HG03108 (cell line): ENCODE results near the gene AGR2.
"Not testable (repeated sequence)": the region's sequence is repeated elsewhere in the genome, so short reads cannot be mapped to it uniquely, and the experiment has no call there.

Experiments
- ATAC-seq: cut with Tn5 transposase; IDR thresholded peaks from one replicate; pipeline ENCODE4 v1.9.1; 2021; ENCODE audit warnings: moderate library complexity; ENCODE audit not compliant: unreplicated experiment

The AGR2 gene

DNA sequence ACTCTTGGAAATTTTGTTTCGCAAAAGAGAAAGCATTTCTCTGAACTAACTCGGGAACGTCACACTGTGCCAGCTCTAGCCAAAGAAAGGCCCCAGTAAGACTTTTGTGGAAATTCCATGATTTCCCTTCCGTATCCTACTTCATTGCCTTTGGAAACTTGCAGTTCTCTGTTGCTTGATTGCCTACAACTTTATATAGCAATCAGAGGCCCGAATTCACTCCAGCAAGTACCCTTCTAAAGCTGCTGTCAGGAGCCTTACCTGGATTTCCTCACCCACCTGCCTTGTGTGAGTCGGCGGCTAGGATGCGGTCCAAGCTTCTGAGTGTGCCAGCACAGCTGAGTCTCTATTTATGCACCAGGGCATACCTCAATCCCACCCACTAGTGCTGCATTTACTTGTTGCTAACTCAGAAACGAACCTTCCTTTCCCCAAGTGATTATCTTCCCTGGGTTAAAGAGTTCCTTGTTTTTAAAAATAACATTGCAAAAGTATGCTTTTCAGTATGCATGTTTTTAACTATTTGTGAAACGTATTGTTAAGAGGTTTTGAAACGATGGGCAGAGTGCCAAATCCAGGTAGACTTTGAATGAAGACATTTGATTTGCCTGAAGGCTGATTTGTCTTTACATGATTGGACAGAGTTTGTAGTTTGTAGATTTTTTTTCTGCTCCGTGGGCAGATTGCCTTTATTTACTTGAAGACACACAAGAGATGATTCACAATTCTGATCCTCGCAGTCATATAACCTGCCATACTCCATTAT, at the start of gene AGR2:
AGR2 (minus strand) TSS at position 326 of the 766 bp plus-strand sequence. CDS start 3,203 bp downstream, outside the sequence.
- no peak for ATAC-seq

DNA sequence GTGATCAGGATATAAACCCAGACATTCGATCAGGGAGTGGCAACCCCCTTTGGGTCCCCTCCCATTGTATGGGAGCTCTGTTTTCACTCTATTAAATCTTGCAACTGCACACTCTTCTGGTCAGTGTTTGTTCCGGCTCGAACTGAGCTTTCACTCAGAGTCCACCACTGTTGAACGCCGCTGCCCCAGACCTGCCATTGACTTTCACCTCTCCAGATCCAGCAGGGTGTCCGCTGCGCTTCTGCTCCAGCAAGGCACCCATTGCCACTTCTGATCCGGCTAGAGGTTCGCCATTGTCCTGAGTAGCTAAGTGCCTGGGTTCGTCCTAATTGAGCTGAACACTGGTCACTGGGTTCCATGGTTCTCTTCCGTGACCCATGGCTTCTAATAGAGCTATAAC, 48.4 kb upstream of the AGR2 start:
- ATAC-seq = not testable (repeated sequence)

DNA sequence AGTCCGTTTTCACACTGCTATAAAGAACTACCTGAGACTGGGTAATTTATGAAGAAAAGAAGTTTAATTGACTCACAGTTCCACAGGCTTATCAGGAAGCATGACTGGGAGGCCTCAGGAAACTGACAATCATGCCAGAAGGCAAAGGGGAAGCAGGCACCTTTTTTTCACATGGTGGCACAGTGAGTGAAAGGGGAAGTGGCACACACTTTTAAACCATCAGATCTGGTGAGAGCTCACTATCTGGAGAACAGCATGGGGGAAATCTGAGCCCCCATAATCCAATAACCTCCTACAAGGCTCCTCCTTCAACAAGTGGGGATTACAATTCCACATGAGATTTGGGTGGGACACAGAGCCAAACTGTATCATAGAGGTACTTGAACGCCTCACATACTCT, 47.0 kb upstream of the AGR2 start:
- ATAC-seq = no peak

DNA sequence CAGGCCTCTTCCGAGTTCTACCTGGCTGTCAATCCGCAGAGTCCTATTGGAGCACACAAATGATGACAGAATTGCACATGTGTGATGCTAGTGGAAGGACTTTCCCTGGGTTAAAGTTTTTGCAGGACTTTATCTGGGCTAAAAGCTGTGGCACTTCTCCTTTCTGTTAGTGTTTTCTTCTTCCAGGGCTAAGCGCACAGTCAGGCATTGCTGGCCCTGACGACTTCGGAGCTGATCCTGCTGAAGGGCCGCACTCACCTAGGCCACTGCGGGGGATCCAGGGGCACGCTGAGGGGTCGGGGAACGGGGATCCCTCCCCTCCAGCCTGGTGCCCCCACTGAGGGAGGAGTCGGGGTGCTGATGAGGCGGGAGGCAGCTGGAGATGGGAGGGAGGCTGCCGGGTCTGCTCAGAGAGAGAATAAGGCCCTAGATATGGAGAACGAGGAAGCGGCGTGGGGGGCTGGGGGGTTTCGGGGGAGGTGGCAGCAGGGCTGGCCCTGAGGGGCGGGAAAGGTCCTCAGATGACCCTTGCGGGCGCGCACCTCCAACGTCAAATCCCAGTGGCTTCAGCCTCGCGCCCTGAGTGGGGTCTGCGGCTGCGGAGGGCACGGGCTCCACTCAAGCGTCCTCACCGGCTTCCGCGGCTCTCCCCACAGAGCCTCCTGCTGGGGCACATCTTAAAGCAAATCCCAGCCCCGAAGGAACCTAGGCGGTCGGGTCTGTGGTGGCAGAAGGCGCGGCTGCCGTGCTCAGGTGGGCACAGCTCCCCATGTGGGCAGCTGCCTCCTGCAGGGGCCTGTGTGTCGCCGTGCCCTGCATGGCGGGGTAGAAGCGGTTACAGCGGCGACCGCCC, 46.0 kb upstream of the AGR2 start:
- no peak for ATAC-seq

DNA sequence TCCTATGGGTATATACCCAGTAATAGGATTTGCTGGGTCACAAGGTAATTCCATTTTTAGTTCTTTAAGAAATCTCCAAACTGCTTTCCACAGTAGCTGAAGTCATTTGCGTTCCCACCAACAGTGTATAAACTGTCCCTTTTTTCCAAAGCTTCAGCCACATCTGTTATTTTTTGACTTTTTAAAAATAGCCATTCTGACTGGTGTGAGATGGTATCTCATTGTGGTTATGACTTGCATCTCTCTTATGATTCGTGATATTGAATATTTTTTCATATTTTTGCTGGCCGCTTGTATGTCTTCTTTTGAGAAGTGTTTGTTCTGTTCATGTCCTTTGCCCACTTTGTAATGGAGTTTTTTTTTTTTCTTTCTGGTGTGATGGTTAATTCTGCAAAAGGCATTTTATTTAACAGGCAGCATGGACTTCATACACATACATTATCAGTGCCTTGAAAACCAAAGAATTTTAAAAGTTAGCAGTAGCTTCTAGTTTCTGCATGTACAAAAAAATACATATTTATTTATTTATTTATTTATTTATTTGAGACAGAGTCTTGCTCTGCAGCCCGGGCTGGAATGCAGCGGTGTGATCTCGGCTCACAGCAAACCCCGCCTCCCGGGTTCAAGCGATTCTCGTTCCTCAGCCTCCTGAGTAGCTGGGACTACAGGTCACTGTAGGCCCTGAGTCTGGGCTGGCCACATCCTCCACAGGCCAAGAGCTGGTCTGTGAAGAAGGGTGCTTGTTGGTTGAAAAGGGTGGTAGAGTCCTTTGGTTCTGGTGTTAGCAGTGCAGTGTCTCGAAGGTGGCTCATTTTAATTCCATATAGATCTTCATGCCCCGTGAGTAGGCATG, 44.7 kb upstream of the AGR2 start:
- no peak for ATAC-seq

DNA sequence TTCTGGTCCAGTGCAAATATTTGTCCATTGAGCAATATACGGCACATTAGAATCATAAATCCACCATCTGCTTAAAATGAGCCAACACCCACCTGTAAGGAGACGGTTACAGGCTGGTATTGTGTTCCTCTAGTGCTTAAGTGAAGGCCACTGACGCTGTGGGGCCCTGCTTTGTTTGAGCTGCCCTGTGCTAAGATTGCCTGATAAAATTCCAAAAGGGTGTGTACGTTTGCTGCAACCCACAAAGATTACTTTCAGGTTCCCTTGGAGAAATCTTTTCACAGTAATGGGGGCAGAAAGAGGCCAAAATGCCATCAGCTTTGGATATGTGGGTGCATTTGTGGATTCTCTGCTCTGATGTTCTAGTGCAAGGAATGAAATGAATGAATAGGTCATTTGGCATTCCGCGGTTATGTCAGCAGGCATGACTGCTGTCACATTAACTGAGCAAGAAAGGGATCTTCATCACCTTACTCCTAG, 42.6 kb upstream of the AGR2 start:
- ATAC-seq = no peak

DNA sequence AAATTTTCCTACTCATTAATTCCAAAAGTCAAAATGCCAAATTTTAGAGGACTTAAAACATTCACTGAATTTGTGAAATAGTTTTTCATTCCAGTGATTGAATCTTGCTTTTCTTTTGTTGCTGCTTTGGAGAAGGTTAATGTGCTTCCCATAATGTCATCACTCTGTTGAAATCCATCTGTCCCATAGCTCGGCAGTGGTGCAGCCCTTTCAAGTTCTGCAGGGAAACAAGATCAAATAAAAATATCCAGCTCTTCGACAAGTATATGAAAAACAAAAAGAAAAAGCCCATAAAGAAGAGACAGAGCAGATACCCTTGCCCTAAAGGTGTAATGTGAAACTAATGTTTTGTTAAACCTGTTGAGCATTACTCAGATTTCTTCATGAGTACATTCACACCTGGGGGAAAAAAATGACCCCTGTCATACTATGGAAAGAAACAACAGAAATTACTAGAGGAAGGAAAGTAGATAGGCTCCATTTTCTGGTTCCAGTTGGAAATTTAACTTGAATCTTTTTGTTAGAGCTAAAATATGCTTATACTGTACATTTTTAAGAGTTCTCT, 41.9 kb upstream of the AGR2 start:
- no peak for ATAC-seq

DNA sequence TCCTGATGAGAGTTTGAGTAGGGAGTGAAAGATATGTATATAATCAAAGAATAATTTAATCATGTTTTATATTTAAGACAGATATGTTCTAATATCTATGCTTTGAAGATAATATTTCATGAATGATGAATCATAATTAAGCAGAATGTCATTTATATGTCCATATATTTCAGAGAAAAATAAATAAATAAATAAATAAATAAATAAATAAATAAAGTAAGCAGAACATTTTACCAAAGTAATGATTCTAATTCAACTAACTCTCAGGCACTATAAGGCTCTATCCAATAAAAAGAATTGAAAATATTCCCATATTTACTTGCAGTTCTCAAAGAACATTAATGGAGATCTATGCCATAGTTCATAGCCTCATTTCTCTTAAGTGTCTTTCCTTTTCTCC, 40.9 kb upstream of the AGR2 start:
- ATAC-seq = no peak

DNA sequence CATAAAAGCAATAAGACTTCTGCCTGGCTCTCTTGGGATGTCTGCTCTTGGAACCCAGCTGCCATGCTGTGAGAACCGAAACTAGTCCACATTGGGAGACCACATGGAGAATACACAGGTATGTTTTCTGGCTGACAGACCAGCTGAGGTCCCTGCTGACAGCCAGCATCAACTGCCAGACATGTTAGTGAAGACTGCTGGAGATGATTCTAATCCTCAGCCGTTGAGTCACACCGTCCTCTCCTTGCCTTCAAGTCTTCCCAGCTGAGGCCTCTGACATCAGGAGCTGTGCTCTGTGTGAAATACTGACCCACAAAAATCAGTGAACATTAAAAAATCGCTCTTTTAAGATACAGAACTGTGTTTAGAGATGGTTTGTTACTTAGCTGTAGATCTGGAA, 36.9 kb upstream of the AGR2 start:
- no peak for ATAC-seq

DNA sequence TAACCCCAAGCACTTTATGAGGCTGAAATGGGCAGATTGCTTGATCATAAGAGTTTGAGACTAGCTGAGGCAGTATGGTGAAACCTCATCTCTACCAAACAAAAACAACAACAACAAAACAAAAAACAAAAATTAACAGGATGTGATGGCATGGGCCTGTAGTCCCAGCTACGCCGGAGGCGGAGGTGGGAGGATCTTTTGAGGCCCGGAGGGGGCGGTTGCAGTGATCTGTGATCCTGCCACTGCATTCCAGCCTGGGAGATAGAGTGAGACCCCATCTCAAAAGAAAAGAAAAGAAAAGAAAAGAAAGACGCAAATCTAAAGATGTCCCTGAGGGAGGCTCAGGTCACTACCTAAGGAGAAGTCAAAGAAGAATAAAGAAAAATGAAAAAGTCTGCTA, 35.3 kb upstream of the AGR2 start:
- ATAC-seq = no peak

DNA sequence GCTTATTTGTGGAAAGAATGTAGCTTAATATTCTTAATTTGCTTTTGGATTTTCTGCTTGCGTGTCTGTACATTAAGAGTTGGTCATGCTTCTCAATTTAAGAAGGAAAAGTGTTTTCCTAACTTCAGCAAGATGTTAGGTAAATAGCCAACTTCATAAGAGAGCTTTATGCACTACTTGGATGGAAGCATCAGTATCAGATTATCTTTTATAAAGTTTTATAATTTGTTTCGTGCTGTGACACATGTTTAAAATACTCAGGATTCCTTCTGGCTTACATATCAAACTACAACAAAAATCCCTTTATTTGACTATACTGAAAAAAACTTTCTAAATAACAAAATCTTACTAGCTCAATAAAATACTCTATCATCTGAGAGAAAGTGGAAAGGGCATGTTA, 34.8 kb upstream of the AGR2 start:
- no peak for ATAC-seq

DNA sequence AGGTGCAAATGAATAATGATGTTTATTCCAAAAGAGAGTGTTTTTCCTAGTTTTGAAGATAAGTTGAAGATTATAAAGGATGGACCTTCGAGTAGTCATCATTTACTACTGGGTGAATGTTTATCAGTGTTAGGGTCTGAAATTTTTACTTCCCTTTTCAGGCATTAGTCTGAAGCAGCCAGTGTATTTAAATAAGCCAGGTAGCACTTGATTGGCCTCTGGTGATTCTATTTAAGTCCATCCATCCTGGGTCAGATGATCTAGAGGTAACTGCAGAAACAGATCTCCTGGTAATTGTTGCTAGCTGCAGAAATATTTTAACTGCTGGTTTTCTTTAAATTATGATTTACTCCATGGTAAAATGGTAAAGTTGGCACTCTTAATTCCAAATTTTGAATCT, 34.1 kb upstream of the AGR2 start:
- no peak for ATAC-seq

DNA sequence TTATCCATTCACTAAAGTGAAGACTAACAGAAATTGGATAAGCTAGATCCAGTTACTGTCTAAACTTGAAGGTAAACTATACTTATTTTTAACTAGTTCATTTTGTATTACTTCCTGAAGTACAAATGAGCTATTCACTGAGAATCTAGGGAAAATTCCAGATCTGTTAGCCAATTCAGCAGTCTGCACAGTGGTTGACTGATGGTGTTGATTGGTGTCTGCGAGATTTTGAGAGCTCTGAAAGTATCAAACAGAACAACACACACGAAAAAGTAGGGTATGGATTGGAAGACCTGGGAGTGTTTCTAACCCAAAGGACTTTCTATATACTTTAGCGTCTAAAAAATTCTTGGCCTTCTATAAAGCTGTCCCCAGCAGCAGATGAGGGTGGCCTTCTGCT, 33.6 kb upstream of the AGR2 start:
- no peak for ATAC-seq

DNA sequence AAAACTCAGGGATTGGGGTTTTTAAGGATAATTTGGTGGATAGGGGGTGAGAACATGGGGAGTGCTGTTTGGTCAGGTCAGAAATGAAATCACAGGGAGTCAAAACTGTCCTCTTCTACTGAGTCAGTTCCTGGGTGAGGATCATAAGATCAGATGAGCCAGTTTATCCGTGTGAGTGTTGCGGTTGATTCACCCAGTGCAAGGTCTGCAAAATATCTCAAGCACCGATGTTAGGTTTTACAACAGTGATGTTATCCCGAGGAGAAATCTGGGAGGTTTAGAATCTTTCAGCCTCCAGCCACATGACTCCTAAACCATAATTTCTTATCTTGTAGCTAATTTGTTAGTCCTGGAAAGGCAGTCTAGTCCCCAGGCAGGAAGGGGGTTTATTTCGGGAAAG, 31.7 kb upstream of the AGR2 start:
- no peak for ATAC-seq

DNA sequence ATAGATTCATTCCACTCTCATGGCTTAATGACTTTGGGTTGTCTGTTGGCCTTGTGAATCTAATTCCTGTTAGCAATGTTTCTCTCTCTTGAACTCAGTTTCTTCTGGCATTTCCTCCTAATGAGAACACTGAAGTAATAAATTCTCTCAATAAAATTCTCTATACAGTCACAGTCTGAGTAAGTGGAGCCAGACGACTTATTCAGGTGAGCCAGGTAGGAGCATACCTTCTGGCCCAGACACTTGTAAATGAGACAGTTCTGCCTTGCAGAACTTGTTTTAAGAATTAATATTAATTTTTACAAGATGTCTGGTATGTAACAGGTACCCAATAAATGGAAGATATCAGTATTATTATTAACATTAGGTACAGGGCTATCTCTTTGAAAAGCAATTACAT, 28.6 kb upstream of the AGR2 start:
- no peak for ATAC-seq

DNA sequence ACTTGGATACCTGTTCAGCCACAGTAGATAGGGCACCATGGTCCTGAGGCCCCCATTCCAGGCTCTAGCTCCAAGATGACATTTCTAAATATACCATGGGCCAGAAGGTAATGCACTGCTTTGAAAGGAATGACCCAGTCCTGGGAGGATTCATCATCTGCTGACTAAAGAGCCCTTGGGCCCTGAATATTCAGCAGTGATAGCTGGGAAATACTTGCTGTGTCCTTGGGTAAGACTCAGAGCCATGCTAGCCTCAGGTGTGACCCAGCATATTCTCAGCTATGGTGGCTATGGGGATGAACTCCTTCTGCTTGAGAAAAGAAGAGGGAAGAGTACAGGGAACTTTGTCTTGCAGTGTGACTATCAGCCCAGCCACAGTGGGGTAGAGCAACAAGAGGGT, 21.3 kb upstream of the AGR2 start:
- ATAC-seq = no peak

DNA sequence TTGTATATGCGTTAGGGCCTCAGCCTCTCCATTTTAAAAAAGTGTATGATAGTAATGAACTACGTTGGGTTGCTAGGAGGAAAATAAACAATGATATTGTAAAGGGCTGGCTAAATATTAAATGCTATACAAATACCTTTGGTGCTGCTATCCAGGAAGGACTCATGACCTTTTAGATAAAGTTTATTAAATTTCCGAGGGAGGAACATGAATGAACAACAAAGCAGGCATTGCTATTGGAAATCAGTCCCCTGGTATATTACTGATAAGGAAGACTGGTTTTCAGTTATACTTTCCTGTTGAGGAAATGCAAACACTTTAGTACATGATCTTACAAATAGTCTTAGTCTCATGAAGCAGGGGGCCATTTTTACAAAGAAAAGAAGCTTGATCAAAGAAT, 17.2 kb upstream of the AGR2 start:
- ATAC-seq = no peak

DNA sequence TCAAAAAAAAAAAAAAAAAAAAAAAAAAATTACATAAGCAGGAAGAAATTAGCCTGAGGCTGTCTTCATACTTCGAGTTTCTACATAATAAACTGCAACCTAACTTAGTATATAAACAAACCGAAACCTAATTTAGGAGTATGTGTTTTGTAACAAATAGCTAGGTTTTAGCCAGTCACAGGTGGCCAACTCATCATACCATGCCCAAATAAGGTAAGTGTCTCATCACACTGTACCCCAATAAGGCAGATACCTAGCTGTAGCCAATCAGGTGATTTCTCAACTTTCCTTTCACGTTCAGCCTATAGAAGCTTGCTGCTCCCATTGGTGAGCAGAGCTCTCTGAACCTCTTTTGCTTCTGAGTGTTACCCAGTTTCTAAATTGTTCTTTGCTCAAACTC, 13.9 kb upstream of the AGR2 start:
- no peak for ATAC-seq

DNA sequence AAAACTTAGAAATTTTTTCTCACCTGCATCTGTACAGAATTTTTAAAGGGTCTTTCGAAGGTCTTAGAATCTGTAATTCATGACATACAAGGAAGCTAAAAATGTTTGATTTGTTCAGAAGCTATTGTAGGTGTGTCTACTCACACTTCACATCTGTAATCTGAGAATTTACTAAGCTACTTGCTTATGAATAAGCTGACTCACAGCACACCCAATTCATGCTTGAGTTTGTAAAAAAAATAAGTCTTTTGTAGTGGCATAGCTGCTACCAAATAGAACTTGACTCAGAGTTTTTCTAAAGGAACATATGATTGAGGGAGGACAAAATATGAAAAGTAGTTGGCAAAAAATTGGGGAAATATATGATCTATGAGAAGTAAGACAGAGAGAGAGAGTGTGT, 12.7 kb upstream of the AGR2 start:
- ATAC-seq = no peak

DNA sequence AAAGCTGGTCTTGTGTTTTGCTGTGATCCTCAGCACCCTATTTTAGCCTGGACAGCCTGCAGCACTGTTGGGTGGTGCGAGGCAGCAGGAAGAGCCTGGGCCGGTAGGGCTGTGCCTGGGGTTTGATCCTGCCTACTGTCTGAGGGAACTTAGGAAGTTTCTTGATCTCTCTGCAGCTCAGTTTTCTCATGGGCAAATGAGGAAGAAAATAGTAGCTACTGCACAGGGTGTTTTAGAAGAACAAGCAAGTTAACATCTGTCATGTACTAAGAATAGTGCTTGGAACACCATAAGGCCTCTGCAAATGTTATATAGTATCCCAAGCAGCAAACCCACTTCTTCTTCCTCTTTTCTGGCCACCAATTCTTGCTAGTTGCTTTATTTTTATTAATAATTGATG, 12.0 kb upstream of the AGR2 start:
- no peak for ATAC-seq

DNA sequence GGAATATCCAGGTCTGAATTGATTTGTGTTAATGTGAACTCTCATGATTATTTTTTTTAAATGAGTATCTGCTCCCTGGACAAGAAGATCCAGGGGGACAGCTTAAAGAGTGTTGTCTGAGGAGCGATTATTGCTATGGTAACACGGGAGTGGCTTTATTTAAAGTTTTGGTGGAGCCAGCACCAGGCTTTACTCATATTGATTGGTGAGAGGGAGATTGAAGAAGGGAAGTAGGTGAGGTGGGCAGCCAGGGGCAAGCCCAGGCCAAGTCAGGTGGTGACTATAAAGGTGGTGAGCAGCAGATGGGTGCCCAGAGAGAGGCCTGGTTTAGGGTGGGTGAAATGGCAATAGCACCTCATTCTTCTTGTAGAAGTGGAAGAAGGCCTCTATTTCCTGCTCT, 10.2 kb upstream of the AGR2 start:
- ATAC-seq = no peak
